Midbrain (tissue), 1 donor: ENCODE measurements around the gene TMEM145.

Source experiments
- DNase-seq: peaks from one replicate; lab custom pipeline; 2025; lab: John Stamatoyannopoulos, UW

The TMEM145 gene

DNA sequence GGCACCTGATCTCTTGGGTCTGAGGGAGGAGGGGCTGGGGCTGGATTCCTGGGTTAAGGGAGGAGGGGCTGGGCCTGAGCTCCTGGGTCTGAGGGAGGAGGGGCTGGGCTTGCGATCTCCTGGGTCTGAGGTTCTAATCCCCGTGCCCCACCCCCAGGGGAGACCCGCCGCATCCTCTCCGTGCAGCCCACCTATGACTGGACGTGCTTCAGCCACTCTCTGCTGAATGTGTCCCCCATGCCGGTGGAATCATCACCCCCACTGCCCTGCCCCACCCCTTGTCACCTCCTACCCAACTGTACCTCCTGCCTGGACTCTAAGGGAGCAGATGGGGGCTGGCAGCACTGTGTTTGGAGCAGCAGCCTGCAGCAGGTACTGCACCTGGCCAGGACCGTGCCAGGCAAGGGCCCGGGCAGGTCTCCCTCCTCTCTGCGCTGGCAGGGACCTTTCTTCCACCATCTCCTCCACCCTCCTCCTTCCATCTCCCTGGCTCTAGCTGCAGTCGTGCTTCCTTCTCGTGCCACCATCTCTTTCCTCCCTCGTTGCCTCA, 49.9 kb downstream of the TMEM145 start:
- DNase-seq = no peak

GRCh38 chr19:42363614-42364346, 50.7 kb downstream of the TMEM145 start:
- DNase-seq = no peak

DNA sequence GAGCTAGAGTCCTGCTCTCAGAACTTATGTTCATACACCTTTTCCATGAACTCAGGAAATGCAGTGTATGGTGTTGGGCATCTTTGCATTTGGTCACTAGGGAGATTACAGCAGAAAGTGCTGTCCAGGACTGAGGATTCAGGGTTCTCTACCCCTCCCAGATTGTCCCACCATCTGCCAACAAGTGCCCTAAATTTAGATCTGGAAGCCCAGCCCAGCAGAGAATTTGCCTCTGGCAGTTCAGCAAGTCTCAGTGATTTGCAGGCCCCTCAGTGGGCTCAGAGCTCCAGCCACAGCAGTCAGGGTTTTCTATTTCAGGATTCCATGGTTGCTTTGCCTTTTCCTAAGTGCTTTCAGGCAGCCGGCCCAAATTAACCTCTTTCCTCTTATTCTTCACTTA, 53.6 kb downstream of the TMEM145 start:
- no peak for DNase-seq

DNA sequence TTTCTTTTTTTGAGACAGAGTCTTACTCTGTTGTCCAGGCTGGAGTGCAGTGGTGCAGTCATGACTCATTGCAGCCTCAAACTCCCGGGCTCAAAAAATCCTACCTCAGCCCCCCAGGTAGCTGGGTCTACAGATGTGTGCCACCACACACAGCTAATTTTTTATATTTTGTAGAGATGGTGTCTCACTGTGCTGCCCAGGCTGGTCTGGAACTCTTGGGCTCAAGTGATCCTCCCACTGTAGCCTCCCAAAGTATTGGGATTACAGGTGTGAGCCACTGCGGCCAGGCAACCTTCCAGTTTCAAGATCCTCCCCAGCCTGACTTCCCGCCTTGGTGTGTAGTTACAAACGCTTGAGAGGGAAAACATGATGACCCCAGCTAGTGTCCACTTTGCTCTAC, 54.8 kb downstream of the TMEM145 start:
- no peak for DNase-seq

DNA sequence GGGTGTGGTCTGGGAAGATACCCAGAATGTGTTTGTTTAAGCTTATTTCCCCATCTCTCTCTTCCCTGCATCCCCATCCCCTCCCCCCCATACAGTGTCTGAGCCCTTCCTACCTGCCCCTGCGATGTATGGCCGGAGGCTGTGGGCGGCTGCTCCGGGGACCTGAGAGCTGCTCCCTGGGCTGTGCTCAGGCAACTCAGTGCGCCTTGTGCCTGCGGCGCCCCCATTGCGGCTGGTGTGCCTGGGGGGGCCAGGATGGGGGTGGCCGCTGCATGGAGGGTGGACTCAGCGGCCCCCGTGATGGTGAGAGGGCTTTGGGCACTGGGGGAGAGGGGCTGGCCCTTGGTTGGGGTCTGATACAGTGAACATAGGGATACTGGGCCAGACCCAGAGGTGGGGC, 55.3 kb downstream of the TMEM145 start:
- no peak for DNase-seq

DNA sequence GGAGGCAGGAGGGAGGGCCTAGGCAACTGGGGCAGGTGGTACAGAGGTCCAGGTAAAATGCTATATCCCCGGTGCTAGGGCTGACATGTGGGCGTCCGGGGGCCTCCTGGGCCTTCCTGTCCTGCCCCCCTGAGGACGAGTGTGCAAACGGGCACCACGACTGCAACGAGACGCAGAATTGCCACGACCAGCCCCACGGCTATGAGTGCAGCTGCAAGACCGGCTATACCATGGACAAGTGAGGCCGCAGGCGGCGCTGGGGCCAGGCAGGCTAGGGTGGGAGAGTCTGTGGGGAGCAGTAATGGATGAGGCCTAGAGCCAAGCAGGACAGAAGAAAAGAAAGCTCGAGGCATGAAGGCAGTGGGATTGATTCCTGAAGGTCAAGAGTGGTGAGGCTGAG, 55.7 kb downstream of the TMEM145 start:
- DNase-seq = no peak

GRCh38 chr19:42369433-42370067, 56.4 kb downstream of the TMEM145 start:
- no peak for DNase-seq

GRCh38 chr19:42370068-42370520, 57.0 kb downstream of the TMEM145 start:
- no peak for DNase-seq

- no peak for DNase-seq
These were observed 57.6 kb downstream of the TMEM145 start for GRCh38 chr19:42370626-42371175.
